Inflammatory macrophage (primary cell): ENCODE results near the gene FLYWCH2.

Experiments
- DNase-seq, 2 donors: peaks; one replicate each; pipeline ENCODE4 v3.0.0-alpha.2; 2020 to 2022
- total RNA-seq, 18 experiments: gene quantifications; one replicate each; lab custom pipeline; 2026; ENCODE audit warnings: mixed read lengths in 6 of 18, inconsistent platforms in 2 of 18; lab: John Stamatoyannopoulos, UW

Gene FLYWCH2
- 3.3 to 18.5 (median 12.3) reads per million in 18 experiments for total RNA-seq

- peak; percentile 98 to 99 for DNase-seq
Observed at GRCh38 chr16:2882650-2883457, at the start of gene FLYWCH2. Gene FLYWCH2 (plus strand): TSS chr16:2883215. CDS start chr16:2896450, 13,235 bp downstream.

DNA sequence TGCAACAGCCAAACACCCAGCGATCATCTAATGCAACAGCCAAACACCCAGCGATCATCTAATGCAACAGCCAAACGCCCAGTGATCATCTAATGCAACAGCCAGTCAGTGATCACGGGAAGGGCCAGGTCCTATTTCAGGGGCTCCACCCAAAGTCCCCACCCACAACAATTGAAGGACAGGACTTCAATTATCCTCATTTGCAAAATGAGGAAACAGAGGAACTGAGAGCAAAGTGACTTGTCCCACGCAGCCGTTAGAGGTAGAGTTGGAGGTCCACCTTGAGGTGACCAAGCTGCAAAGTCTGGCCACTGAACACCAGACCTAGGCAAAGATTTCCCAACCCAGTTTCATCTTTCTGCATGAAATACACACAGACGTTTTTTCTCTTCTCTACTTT lies 49.2 kb upstream of the FLYWCH2 start:
- DNase-seq: peak; percentile 29 to 63

- no peak for DNase-seq
Observed at GRCh38 chr16:2834968-2835367, 48.0 kb upstream of the FLYWCH2 start.

DNA sequence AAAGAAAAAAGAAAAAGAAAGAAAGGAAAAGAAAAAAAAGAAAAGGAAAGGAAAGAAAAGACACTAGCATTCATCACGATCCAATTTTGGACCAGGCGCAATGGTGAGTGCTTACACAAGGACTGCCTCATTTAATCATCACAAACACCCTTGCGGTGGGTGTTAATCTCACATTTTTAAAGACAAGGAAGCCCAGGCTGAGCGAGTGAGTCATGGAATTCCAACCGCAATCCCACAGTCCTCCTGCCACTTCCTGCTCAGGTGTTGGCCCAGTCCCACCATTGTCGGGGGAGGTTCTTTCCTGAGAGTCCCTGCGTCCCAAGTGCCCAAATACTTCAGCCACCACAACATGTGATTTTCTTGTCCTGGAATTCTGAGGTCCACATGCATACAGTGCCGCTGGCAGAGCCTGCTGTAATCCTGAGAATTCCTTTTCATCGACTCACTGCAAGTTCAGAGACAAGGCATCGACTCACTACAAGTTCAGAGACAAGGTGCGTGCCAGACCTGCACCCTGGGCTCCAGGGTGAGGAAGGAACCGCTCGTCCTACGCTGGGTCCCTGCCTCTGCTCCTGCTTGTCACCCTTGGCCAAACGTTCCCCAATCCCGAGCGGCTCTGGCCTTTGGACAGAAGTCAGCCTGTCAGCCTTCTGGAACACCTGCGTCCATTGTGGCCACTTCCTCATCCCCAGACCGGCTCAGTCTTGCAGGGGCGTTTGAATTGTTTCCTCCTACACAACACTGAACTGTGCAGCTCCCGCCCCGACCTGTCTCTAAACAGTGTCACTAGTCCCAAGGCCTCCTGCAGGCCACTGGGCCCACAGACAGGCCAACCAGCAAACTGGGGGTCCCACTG lies 47.1 kb upstream of the FLYWCH2 start:
- DNase-seq: peak in 1 of 2 donors; percentile 50

DNA sequence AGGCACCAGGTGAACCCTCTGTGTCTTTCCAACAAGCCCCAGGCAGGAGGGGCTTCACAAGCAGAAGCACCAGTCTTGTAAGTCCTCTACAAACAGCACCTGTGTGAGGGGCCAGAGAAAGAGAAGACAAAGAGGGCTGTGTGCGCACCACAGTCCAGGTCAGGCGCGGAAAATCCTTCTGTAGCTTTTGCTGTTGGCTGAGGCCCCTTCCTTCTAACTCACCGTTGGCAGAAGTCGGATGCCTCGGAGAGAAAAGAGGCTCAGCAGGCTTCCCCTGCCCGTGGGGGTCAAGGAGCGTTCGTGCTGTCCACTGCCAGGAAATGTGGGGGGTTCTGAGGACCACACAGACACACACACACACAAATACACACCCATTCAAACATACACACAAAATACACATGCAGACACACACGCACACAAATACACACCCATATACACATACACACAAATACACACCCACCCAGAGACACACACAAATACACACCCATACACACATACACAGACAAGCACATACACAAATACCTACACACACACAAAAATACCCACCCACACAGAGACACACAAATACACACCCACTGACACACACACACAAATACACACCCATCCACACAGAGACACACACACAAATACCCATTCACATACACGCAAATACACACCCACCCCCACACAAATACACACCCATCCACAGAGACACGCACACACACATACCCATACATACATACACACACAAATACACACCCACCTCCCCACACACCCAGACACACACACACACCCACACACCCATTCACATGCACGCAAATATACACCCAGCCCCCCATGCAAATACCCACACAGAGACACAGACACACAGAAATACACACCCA lies 46.1 kb upstream of the FLYWCH2 start:
- no peak for DNase-seq

- peak; percentile 66 to 85 for DNase-seq
Observed at GRCh38 chr16:2838928-2839327, 44.1 kb upstream of the FLYWCH2 start.

DNA sequence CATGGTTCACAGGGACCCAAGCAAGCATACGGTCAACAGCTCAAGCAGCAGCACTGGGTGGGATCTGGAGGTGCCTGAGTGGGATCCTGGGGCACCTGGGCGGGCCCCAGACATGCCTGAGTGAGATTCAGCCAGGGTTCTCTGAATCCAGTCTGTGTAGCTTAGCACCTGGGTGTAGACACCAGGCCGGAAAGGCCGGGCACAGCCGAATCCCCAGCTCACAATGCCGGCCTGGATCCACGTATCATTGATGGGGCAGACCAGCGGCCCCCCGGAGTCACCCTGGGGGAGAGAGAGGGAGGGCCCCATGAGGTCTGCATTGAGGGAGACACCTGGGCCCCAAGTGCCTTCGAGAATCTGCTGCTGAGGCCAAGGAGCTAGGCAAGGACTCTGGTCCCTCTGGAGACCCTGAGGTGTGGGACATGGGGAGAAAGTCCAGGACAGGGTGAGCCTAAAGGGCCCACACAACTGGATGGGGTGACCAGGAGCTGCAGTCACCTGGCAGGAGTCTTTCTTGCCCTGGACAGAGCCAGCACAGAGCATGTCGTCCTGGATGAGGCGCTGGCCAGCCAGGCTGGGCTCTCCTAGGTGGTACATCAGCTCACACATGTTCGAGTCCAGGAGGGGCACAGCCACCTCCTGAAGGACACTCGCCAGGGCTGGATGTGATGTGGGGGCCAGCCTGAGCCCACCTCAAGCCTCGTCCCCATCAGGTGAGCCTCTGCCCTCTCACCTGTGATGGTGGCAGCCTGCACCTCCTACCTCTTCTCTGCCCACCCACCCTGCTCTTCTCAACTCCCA lies 43.2 kb upstream of the FLYWCH2 start:
- no peak for DNase-seq

DNA sequence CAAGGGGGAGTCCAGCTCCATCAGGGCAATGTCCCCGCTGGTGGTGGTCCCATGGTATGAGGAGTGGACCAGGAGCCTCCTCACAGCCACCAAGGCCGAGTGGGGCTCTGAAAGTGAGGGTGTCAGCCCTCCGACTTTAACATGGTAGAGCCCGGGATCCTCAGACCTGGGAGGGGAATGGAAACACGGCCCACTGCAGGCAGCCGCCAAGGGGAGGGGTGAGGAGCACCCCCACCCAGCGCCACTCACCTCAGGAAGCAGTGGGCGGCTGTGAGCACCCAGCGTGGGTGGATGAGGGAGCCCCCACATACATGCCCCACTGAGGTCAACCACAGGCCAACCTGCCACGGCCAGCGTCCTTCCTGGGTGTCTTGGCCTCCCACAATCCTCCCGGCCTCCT lies 42.1 kb upstream of the FLYWCH2 start:
- DNase-seq: no peak

DNA sequence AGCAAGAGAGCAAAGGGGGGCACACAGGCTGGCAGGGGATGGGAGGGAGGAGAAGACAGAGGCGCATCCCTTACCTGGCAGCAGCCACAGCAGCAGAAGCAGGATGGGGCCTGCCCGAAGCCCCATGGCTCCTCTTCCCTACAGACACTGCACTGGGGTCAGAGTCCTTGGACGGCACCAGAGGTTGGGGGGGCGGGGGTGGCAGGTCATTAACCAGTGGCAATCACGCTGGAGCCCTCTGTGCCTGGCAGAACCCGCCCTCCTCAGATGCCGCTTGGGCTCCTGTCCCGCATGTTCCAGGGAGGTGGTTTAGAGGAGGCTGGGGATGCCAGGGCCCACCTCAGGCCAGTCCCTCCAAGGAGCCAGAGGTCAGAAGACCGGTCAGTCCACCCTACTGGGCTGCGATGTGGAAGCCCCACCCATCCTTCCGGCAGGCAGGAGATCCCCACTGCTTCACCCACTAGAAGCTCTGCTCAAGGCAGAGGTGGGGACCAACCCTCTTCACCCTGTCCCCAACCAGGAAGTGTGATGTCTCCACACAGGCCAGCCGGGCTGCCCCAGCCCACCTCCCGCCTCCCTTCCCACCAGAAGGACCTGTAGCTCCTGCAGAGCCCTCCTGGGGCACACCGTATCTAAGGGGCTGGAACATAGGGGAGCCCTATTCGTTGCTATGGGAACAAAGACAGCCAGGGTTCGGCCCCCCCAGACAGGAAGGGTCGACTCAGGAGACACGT lies 41.2 kb upstream of the FLYWCH2 start:
- no peak for DNase-seq

DNA sequence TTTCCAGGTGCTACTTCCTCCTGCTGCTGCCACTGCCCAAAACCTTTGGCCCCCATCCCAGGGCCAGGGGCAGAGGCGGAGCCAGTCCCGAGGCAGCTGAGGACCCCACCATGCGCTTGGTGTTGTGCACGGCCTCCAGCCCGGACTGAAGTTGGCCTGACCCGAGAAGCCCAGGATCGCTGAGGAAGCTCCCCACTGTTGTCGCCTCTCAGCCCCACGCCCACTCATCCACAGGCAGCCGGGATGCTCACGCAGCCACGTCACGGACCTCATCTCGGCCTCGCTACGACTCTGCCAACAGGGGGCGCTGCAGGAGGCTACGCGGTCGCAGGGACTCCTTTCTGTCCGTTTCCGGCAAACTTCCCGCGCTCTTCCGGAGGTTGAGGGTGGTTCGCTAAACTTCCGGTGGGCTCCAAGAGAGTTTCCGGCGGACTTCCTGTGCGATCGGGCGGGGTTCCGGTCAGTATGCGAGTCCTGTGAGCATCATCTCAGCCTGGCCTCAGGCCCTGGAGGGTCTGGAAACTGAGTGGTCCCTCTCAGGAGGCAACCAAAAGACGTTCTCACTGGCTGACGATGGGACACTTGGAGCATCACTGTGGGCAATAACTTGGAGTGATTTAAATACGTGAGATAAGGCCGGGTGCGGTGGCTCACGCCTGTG lies 40.5 kb upstream of the FLYWCH2 start:
- DNase-seq: peak; percentile 70 to 75

- DNase-seq: no peak
Observed at GRCh38 chr16:2843526-2843925, 39.5 kb upstream of the FLYWCH2 start.

GRCh38 chr16:2845116-2845515 lies 37.9 kb upstream of the FLYWCH2 start:
- no peak for DNase-seq

DNA sequence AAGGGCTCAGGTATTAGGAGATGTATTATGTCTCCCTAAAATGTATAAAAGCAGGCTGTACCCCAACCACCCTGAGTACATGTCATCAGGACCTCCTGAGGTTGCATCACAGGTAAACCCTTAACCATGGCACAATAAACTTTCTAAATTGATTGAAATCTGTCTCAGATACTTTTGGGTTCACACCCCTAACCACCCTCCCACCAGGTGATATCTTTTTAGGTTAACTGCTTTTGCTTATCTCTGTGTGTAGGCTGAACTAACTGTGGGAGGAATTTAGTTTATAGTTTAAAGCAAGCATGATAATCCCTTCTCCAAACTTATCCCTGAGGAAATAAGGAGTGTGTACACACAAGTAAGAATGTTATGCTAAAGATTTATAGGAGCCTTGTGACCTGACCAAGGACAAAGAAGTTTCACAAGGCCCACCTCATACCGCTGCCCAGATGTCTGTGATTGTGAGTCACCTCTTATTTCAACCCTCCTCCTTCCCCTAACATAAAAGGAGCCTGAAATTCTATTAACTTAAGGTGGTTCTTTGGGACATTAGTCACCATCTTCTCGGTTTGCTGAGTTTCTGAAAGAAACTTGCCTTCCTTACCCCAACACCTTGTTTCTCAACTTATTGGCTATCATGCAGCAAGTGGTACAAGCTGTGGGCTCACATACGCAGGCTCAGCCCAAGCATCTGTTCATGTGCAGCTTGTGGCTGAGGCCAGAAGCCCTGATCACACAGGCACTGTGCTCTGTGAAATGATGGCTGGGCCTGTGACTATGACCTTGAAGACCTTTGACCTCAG lies 36.3 kb upstream of the FLYWCH2 start:
- peak; percentile 45 to 75 for DNase-seq

DNA sequence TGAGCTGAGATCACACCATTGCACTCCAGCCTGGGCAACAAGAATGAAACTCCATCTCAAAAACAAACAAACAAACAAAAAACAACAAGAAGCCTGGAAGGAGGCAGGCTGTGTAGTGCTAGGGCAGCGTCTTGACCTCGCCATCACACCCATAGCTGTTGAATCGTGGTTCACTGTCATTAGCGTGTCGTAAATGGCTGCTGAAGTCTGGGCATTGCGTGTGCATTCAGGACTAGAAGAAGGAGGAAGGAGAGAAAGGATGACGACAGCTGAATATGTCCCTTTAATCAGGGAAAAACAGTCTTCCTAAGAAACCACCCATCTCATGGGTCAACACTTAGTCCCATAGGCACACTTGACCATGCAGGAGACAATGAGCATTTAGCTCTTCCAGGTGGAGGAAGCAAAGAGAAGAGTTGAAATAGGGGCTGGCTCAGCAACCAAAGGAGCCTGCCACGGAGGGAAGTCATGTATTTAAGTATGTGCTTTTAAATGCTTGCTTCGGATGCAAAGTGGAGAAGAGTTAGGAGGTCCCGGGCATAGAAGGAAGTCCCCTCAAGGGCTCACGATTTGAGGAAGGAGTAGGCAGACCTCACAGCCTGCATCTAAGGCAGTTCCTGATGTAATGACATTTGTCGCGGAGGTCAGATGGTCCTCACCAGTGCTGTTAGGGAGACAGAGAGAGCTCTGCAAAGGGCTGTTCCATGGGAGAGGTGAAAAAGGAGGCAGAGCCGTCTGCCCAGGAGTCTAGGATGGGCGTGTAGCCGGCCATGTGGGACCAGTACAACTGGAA lies 33.9 kb upstream of the FLYWCH2 start:
- peak; percentile 58 to 86 for DNase-seq

GRCh38 chr16:2852003-2852730 lies 30.8 kb upstream of the FLYWCH2 start:
- DNase-seq: no peak

DNA sequence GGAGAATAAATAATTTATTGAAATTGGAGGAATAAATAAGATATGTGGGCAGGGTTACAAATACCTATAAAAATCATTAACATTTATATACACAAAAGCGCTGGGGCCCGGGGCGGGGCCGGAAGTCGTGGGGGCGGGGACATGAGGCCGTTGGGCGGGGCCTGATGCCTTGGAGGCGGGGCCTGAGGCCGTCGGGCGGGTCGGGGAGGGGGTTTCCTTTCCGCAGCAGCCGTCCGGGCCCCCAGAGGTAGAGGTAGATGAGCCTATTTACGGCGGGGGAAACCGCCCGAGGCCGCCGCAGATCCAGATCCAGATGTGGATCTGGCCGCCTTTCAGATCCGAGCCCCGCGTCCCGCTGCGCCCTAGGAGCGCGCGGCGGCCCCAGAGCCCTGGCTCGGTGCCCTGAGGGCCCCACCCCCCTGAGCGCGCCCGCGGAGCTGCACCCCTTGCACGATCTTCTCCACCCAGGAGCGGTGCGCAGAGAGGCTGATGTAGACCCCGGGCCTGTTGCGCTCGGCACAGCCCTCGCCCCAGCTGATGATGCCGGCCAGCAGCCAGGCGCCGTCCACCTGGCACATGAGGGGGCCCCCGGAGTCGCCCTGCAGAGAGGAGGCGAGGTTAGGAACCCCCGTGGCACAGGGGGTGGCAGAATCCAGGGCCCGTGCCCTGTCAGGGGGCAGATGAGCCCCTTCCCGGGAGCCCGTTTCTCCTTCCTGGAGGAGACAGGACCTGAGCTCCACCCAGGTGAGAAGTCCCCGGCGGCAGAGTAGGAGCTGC lies 30.1 kb upstream of the FLYWCH2 start:
- no peak for DNase-seq

DNA sequence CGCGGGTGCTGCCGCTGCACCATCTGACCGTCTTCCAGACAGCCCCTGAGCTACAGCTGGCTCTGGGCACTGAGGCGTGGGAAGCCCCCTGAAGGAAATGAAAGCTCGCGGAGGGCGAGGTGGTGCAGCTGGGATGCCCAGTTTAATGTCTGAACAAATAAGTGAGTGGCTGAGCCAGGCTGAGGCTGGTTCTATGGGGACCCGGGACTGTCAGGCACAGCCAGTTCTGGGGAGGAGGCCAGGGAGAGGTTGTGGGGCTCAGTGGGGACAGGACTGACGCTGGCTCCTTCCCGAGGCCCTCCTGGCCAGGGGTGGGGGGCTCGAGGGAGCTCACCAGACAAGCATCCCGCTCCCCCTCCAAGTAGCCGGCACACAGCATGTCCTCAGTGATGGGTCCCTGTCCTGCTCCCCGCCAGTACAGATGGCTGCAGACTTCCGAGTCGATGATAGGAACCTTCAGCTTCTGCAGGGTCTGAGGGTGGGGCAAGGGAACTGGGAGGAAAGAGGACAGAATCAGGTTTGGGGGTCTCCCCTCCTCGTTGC lies 29.4 kb upstream of the FLYWCH2 start:
- no peak for DNase-seq
